Endothelial cell (in vitro differentiated cells): ENCODE results near the gene FANCE. TPM values are rescaled to one million over a fixed set of nuclear protein-coding genes. Genes with fewer than 3 reads are reported as not detected.

Experiments used
- DNase-seq: peaks from one replicate; pipeline ENCODE4 v3.0.0; 2021; ENCODE audit warnings: low spot score
- H3K27ac Mint-ChIP-seq: one replicate; pipeline ENCODE4 v1.8.0; 2021; ENCODE audit warnings: mixed read lengths, inconsistent platforms; ENCODE audit not compliant: unreplicated experiment
- H3K27me3 Mint-ChIP-seq: one replicate; pipeline ENCODE4 v1.8.0; 2021; ENCODE audit warnings: mild to moderate bottlenecking, moderate library complexity, mixed read lengths, inconsistent platforms; ENCODE audit not compliant: unreplicated experiment
- H3K36me3 Mint-ChIP-seq: one replicate; pipeline ENCODE4 v1.8.0; 2021; ENCODE audit warnings: mild to moderate bottlenecking, low read depth, mixed read lengths, inconsistent platforms; ENCODE audit not compliant: unreplicated experiment
- H3K4me1 Mint-ChIP-seq: one replicate; pipeline ENCODE4 v1.8.0; 2021; ENCODE audit warnings: mild to moderate bottlenecking, mixed read lengths, inconsistent platforms; ENCODE audit not compliant: unreplicated experiment
- H3K4me3 Mint-ChIP-seq: one replicate; pipeline ENCODE4 v1.8.0; 2021; ENCODE audit warnings: mild to moderate bottlenecking, mixed read lengths, inconsistent platforms; ENCODE audit not compliant: unreplicated experiment
- H3K9me3 Mint-ChIP-seq: one replicate; pipeline ENCODE4 v1.8.0; 2021; ENCODE audit warnings: mixed read lengths, inconsistent platforms; ENCODE audit not compliant: unreplicated experiment
- total RNA-seq: library from RNA; stranded (reverse); fragmentation: NEBNext Ultra II Directional; extraction: Animal tissue kit (Norgen Biotek cat#: 25700); gene quantifications from one replicate; pipeline ENCODE4 v1.2.1, GENCODE V29; 2021; ENCODE audit not compliant: unreplicated experiment
- TF ChIP-seq, protein P1 (sequence below): fragments of 200-600 bp; sonication (generic); IDR thresholded peaks from one replicate; pipeline ENCODE4 v1.5.0; 2021; ENCODE audit warnings: antibody characterized with exemption; ENCODE audit not compliant: unreplicated experiment

The FANCE gene
- total RNA-seq, 1 donor from 2014 or later = 21.8 TPM

DNA sequence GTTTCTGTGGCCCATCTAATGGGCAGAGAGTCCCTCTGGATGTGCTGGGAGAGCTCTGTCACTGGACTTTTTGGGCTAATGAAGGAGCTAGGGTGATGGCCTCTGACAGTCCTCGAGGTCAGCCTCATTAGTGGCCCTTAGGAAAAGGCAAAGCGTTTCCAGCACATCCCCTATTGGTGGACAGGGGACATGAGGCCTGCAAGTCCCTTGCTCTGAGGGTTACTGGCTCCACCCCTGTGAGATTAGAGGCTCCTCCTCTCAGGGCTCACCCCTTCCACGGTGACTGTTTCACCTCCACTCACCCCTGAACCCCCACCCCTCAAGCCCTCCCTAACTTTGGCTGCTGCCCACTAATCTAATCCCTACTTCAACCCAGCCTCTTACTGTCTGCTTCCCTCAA is 12.8 kb upstream of the FANCE start:
- DNase-seq = no peak
- no peaks in the 10 kb centered on the region for H3K9me3 Mint-ChIP-seq
- H3K27ac Mint-ChIP-seq = no peak overlapping the region
- TF ChIP-seq, protein P1, sequence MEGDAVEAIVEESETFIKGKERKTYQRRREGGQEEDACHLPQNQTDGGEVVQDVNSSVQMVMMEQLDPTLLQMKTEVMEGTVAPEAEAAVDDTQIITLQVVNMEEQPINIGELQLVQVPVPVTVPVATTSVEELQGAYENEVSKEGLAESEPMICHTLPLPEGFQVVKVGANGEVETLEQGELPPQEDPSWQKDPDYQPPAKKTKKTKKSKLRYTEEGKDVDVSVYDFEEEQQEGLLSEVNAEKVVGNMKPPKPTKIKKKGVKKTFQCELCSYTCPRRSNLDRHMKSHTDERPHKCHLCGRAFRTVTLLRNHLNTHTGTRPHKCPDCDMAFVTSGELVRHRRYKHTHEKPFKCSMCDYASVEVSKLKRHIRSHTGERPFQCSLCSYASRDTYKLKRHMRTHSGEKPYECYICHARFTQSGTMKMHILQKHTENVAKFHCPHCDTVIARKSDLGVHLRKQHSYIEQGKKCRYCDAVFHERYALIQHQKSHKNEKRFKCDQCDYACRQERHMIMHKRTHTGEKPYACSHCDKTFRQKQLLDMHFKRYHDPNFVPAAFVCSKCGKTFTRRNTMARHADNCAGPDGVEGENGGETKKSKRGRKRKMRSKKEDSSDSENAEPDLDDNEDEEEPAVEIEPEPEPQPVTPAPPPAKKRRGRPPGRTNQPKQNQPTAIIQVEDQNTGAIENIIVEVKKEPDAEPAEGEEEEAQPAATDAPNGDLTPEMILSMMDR = no peak
- no peaks in the 10 kb centered on the region for H3K27me3 Mint-ChIP-seq
- H3K36me3 Mint-ChIP-seq = no peaks in the 10 kb centered on the region
- peaks cover 10% of the 10 kb centered on the region for H3K4me1 Mint-ChIP-seq
- H3K4me3 Mint-ChIP-seq = no peak overlapping the region

DNA sequence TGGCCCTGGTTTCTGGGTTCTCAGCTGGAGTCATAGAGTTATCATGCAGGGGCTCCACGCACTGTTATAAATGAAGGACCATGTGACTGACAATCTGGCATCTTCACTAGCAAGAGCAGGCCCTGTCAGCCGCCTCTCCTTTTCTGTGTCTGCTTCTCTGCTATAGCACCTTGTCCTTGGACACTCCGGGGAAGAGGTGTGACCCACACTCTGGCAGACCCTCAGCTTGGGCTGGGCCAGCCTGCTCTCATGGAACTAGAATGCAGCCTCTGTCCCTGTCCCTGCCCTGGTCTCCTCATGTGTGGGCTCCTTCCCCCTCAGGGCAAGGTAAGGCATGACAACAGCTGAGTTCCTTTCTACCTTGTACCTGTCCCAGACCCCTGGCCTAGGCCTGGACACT is 10.9 kb upstream of the FANCE start:
- Mint-ChIP-seq H3K27me3 (no peaks in the 10 kb centered on the region), H3K9me3 (no peaks in the 10 kb centered on the region), H3K4me3 (no peak overlapping the region), H3K4me1 (peaks cover 10% of the 10 kb centered on the region), H3K27ac (no peak overlapping the region), H3K36me3 (no peaks in the 10 kb centered on the region)
- TF ChIP-seq, protein P1 = no peak
- no peak for DNase-seq

- TF ChIP-seq, protein P1 = no peak
- H3K4me1 Mint-ChIP-seq = peaks cover 10% of the 10 kb centered on the region
- H3K9me3 Mint-ChIP-seq = no peaks in the 10 kb centered on the region
- H3K27me3 Mint-ChIP-seq = no peaks in the 10 kb centered on the region
- H3K36me3 Mint-ChIP-seq = no peaks in the 10 kb centered on the region
- H3K4me3 Mint-ChIP-seq = no peak overlapping the region
- no peak overlapping the region for H3K27ac Mint-ChIP-seq
- DNase-seq = no peak
Measured at GRCh38 chr6:35441642-35442041, 10.5 kb upstream of the FANCE start.

DNA sequence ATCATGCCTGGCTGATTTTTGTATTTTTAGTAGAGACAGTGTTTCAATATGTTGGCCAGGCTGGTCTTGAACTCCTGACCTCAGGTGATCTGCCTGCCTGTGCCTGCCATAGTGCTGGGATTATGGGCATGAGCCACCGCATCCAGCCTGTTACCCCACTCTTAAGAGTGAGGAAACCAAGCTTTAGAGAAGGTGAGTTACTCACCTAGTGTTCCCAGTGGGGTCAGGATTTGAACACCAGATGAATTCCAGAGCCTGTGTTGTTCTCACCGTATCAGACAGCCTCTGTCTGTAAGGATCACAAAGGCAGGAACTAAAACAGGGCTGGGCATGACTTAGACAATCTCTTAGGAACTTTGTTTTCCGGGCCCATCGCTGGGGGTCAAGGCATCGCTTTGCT is 9.4 kb upstream of the FANCE start:
- TF ChIP-seq, protein P1 = no peak
- Mint-ChIP-seq H3K27ac (no peak overlapping the region), H3K9me3 (no peaks in the 10 kb centered on the region), H3K27me3 (peaks cover 1% of the 10 kb centered on the region), H3K36me3 (no peaks in the 10 kb centered on the region), H3K4me3 (no peak overlapping the region), H3K4me1 (peaks cover 10% of the 10 kb centered on the region)
- no peak for DNase-seq

GRCh38 chr6:35443341-35444030 is 8.7 kb upstream of the FANCE start:
- Mint-ChIP-seq H3K27ac (no peak overlapping the region), H3K4me3 (no peak overlapping the region), H3K4me1 (peaks cover 10% of the 10 kb centered on the region), H3K36me3 (no peaks in the 10 kb centered on the region), H3K9me3 (no peaks in the 10 kb centered on the region), H3K27me3 (peaks cover 1% of the 10 kb centered on the region)
- no peak for DNase-seq
- TF ChIP-seq, protein P1 = no peak
